ENCODE measurements around the gene ARHGAP15.

ARHGAP15 gene

DNA sequence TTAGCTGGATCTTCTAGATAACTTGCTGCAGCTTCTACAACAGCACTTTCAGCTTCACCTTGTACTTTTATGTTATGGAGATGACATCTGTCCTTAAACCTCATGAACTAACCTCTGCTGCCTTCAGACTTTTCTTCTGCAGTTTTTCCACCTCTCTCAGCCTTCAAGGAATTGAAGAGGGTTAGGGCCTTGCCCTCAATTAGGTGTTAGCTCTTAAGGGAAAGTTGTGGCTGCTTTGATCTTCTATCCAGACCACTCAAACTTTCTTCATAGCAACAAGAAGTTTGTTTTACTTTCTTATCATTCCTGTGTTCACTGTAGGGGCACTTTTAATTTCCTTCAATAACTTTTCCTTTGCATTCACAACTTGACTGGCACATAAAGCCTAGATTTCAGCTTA lies 52.3 kb downstream of the ARHGAP15 start:
- no peaks in the 10 kb centered on the region for H3F3A ChIP-seq (ENCODE audit: insufficient read depth, low read length)
- no peak overlapping the region for H3K4me3 ChIP-seq (ENCODE audit: low read depth, low read length, poor library complexity, severe bottlenecking)
- H2AFZ ChIP-seq (ENCODE audit: low read length), result no peak overlapping the region
- H3K4me1 ChIP-seq (ENCODE audit: insufficient read depth, low read length, severe bottlenecking), result peaks cover 10% of the 10 kb centered on the region
- H4K20me1 ChIP-seq (ENCODE audit: insufficient read depth, low read length), result no peaks in the 10 kb centered on the region
- H3K9me2 ChIP-seq (ENCODE audit: low read depth, low read length), result no peaks in the 10 kb centered on the region
- H3K9ac ChIP-seq (ENCODE audit: low read length), result no peak overlapping the region
- H3K27ac ChIP-seq (ENCODE audit: low read depth, low read length, poor library complexity, severe bottlenecking), result no peak overlapping the region
- no peaks in the 10 kb centered on the region for H3K27me3 ChIP-seq (ENCODE audit: insufficient read depth, low read length)
- no peaks in the 10 kb centered on the region for H3K9me3 ChIP-seq (ENCODE audit: low read length)
- no peak for TF ChIP-seq EZH2 (IDR thresholded peaks at IDR 0.05; ENCODE audit: borderline replicate concordance, low read length)
- TF ChIP-seq, protein P1, sequence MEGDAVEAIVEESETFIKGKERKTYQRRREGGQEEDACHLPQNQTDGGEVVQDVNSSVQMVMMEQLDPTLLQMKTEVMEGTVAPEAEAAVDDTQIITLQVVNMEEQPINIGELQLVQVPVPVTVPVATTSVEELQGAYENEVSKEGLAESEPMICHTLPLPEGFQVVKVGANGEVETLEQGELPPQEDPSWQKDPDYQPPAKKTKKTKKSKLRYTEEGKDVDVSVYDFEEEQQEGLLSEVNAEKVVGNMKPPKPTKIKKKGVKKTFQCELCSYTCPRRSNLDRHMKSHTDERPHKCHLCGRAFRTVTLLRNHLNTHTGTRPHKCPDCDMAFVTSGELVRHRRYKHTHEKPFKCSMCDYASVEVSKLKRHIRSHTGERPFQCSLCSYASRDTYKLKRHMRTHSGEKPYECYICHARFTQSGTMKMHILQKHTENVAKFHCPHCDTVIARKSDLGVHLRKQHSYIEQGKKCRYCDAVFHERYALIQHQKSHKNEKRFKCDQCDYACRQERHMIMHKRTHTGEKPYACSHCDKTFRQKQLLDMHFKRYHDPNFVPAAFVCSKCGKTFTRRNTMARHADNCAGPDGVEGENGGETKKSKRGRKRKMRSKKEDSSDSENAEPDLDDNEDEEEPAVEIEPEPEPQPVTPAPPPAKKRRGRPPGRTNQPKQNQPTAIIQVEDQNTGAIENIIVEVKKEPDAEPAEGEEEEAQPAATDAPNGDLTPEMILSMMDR (IDR thresholded peaks at IDR 0.05; ENCODE audit: low read length), result no peak
- H3K36me3 ChIP-seq (ENCODE audit: insufficient read depth, low read length), result peaks cover 32% of the 10 kb centered on the region
- H3K79me2 ChIP-seq (ENCODE audit: insufficient read depth, low read length), result 0 out of 2 replicates have a peak, but pooled peaks cover 5% of the 10 kb centered on the region
- H3K4me2 ChIP-seq (ENCODE audit: low read length), result no peak overlapping the region

DNA sequence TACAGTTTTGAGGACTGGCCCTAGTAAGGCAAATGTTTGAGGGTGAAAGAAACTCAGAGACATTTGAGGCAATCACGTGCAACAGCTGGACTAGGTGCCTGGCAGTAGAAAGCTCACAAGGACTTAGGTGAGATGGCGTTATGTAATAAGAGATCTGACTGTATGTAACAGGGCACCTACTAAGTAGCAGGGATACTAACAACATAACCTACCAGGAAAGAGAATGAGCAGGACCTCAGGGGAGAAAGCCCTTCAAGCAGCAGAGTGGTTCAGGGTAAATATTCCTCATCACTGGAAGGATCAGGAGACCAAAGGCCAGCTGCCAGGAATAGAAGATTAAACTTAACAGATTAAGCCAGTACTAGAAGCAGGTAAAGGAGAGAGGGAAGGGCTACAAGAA lies 53.4 kb downstream of the ARHGAP15 start:
- Histone ChIP-seq H3K36me3 (ENCODE audit: insufficient read depth, low read length) (peaks cover 25% of the 10 kb centered on the region), H3F3A (ENCODE audit: insufficient read depth, low read length) (no peaks in the 10 kb centered on the region)

DNA sequence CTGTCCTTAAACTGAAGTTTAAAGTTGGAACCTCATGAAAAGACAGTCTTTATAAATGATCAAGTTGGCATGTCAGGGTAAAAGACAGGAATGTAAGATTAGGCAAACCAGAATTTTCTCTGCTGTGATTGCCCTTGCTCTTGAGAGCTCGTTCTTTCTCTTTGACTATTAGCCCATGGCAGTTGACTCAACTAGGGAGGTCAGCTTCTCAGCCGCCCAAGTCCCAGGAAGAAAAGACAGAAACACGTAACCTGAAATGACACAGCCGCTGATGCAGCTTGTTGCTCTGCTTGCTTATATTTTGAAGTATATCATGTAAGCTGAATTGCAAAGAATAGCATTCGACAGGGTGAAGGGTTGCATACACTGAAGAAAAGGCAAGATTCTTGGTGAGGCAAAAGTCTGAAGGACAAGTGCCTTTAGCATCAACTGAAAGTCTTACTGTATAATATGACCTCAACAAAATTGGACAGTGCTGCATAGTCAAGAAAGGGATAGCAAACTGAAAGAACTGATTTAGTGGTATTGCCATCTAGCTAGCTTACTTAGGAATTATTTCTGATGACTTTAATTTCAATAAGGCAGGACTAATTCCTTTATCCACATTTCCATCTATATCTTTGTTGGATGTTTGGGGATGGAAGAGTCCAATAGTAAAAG lies 54.7 kb downstream of the ARHGAP15 start:
- H3K4me1 ChIP-seq (ENCODE audit: insufficient read depth, low read length, severe bottlenecking), result no peaks in the 10 kb centered on the region
- peaks cover 21% of the 10 kb centered on the region for H3K36me3 ChIP-seq (ENCODE audit: insufficient read depth, low read length)
- H3K9ac ChIP-seq (ENCODE audit: low read length), result no peak overlapping the region
- H3F3A ChIP-seq (ENCODE audit: insufficient read depth, low read length), result no peaks in the 10 kb centered on the region
- H3K27me3 ChIP-seq (ENCODE audit: insufficient read depth, low read length), result no peaks in the 10 kb centered on the region
- H3K4me2 ChIP-seq (ENCODE audit: low read length), result no peak overlapping the region
- H3K4me3 ChIP-seq (ENCODE audit: low read depth, low read length, poor library complexity, severe bottlenecking), result no peak overlapping the region
- TF ChIP-seq, protein P1 (IDR thresholded peaks at IDR 0.05; ENCODE audit: low read length), result no peak
- TF ChIP-seq EZH2 (IDR thresholded peaks at IDR 0.05; ENCODE audit: borderline replicate concordance, low read length), result no peak
- H3K9me2 ChIP-seq (ENCODE audit: low read depth, low read length), result no peaks in the 10 kb centered on the region
- H2AFZ ChIP-seq (ENCODE audit: low read length), result no peak overlapping the region
- no peaks in the 10 kb centered on the region for H3K9me3 ChIP-seq (ENCODE audit: low read length)
- H3K27ac ChIP-seq (ENCODE audit: low read depth, low read length, poor library complexity, severe bottlenecking), result no peak overlapping the region
- H3K79me2 ChIP-seq (ENCODE audit: insufficient read depth, low read length), result 0 out of 2 replicates have a peak, but pooled peaks cover 12% of the 10 kb centered on the region
- H4K20me1 ChIP-seq (ENCODE audit: insufficient read depth, low read length), result no peaks in the 10 kb centered on the region

More for the DNA sequence above, 53.4 kb downstream of the ARHGAP15 start:
- no peaks in the 10 kb centered on the region for H3K9me2 ChIP-seq (ENCODE audit: low read depth, low read length)
- H2AFZ ChIP-seq (ENCODE audit: low read length), result no peak overlapping the region
- H4K20me1 ChIP-seq (ENCODE audit: insufficient read depth, low read length), result no peaks in the 10 kb centered on the region
- no peak overlapping the region for H3K9ac ChIP-seq (ENCODE audit: low read length)
- H3K4me2 ChIP-seq (ENCODE audit: low read length), result no peak overlapping the region
- H3K27ac ChIP-seq (ENCODE audit: low read depth, low read length, poor library complexity, severe bottlenecking), result no peak overlapping the region
- H3K9me3 ChIP-seq (ENCODE audit: low read length), result no peaks in the 10 kb centered on the region
- H3K4me1 ChIP-seq (ENCODE audit: insufficient read depth, low read length, severe bottlenecking), result no peaks in the 10 kb centered on the region
- H3K79me2 ChIP-seq (ENCODE audit: insufficient read depth, low read length), result 0 out of 2 replicates have a peak, but pooled peaks cover 10% of the 10 kb centered on the region
- H3K27me3 ChIP-seq (ENCODE audit: insufficient read depth, low read length), result no peaks in the 10 kb centered on the region
- H3K4me3 ChIP-seq (ENCODE audit: low read depth, low read length, poor library complexity, severe bottlenecking), result no peak overlapping the region
- TF ChIP-seq EZH2 (IDR thresholded peaks at IDR 0.05; ENCODE audit: borderline replicate concordance, low read length), result no peak
- TF ChIP-seq, protein P1 (IDR thresholded peaks at IDR 0.05; ENCODE audit: low read length), result no peak
